Esophagus muscularis mucosa (tissue), 4 donors: ENCODE measurements around the gene DSG4.

Experiments
- CTCF ChIP-seq, 3 experiments: fragments of 200-600 bp in 2 of 3; fragments of 450-650 bp in 1 of 3; sonication (generic) in 2 of 3; IDR thresholded peaks; one replicate each; pipeline ENCODE4 v1.5.1; 2017 to 2019; ENCODE audit warnings: antibody characterized with exemption in 3 of 3, mild to moderate bottlenecking in 2 of 3, moderate library complexity in 1 of 3
- EP300 ChIP-seq: sonication (generic); formaldehyde crosslinking; IDR thresholded peaks from one replicate; pipeline ENCODE4 v1.6.1; 2017; ENCODE audit warnings: antibody characterized with exemption
- POLR2A ChIP-seq: fragments of 450-650 bp; IDR thresholded peaks from one replicate; pipeline ENCODE4 v1.6.1; 2017; ENCODE audit warnings: antibody characterized with exemption, moderate library complexity, mild to moderate bottlenecking, low read depth
- POLR2AphosphoS5 ChIP-seq, 2 donors: sonication (generic); formaldehyde crosslinking; IDR thresholded peaks; one replicate each; pipeline ENCODE4 v1.6.1; 2017; ENCODE audit warnings: antibody characterized with exemption in 2 of 2

- no peak for TF ChIP-seq CTCF (IDR thresholded peaks at IDR 0.05)
- TF ChIP-seq POLR2A: no peak
- no peak for TF ChIP-seq POLR2AphosphoS5 (IDR thresholded peaks at IDR 0.05)
- no peak for TF ChIP-seq EP300
Observed at GRCh38 chr18:31409276-31409675, 32.7 kb downstream of the DSG4 start.
